HG03457 (cell line): ENCODE measurements around the gene FADS6.

Experiments used
- ATAC-seq: cut with Tn5 transposase; IDR thresholded peaks from one replicate; pipeline ENCODE4 v1.9.1; 2021; ENCODE audit warnings: moderate number of reproducible peaks; ENCODE audit not compliant: unreplicated experiment

FADS6 gene

DNA sequence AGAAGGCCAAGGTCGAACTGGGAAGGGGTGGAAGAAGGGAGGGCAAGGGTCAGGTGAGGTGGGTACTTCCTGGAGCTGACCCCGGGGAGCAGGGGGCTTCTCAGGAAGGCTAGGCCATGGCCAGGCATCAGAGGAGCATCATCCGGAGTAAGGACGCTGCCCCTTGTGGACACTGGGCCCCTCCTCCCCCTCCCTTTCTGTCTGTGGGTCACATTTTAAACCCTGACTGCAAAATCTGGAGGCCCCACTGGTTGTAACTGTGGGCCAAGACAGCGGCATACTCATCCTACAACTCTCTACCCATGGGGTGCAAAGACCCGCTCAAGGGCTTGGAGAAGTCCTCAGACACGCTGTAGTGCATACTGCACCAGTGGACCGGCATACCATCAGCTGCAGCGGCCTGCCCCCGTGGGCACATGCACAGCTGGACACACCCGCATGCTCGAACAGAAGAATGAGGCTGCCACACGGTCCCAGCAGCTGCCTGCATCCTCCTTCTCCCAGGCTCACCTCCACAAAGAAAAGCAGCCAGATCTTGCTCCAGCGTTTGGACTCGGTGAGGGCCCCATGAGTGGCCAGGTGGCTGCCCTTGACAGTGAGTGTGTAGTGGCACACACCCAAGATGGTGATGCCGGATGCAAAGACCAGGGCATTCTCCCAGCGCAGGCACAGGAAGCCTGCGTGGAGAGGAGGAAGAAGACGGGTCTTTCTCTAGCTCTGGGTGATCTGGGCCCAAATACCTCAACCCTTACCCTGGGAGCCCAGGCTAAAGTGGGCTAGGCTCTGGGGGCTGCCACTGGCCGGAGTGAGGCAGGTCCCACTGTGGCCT lies 1.2 kb downstream of the FADS6 start:
- ATAC-seq, result no peak

DNA sequence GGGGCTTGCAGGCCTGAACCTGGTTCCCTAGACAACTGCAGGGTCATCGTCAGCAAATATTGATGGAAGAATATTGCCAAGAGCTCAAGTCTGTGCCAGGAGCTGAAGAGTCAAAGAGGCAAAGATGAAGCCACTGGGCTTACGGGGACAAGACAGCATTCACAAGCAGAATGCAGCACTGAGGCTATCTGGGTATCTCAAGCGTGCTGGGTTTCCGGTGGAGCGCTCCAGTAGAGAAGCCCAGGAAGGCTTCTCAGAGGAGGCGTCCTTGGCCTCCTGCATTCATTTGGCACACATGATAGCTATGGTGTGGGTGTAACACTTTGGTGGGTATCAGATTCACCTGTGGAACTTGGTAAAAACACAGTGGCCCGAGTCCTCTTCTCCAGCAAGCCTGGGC lies 2.9 kb downstream of the FADS6 start:
- no peak for ATAC-seq

DNA sequence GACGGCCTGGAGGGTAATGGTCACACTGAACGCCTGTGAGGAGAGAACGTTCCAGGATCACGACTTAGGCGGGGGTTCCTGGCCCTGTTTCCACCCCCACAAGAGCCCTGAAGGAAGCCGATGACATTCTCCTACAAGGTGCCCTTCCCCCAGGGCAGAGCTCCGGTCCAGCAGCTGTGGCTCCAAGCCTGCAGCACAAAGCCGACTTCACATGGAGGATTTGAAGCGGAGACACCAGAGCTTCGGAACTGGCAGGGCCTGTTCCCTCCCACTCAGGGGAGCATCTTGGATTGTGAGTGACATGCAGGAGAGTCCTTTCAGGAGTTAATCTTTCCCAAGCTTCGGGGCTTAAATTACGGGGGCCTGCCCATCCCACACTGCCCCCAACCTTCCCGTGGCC lies 5.0 kb downstream of the FADS6 start:
- no peak for ATAC-seq

DNA sequence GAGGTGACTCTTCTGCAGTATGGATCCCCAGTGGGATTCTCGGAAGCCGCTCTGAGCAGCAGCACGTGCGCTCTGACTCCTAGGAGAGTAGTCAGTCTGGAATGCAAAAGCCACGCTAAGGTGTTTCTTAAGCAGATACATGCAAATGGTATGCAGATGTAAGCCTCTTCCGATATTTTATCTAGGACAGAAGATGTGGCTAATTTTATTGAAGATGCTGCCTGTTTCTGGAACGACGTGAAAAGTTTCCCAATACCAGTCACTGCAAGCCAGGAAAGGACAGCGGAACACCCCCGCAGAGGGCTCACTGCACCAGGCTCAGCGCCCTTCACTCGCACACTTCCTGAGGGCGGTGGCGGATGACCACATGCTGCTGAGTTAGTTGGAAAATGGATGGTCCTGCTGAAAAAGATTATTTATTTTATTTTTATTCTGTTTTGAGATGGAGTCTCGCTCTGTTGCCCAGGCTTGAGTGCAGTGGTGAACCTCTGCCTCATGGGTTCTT lies 10.1 kb downstream of the FADS6 start:
- no peak for ATAC-seq

DNA sequence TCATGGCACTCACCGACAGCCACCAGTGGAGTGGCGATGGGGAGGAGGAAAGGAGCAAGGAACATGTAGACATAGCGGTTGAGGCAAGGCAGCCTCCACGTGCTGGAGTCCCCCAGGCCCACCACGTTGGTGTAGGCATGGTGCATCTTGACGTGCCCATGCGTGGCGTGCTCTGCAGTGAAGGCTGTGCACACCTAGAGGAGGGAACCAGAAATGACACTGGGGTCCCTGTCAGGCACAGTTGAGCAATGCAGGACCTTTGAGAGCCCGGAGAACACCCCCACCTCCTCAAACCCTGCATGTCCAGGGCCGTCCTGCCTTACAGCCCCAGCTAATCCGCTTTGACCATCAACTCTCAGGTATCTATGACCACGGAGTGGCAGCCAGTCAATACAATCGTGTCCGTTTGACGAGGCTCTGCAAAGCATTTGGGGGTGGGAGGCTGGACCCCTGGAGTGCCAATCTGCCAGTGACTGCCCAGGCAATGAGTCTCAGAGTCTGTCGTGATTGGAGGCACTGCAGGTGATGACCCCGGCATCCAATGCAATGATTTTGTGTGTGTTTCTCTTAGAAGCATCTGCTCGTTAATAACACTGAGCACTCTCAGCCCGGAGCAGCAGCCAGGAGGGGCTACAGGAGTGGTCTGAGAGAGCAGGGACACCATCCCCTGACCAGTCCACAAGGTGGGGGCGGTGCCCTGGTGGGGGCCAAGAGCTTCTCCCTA lies 10.8 kb downstream of the FADS6 start:
- ATAC-seq, result no peak

DNA sequence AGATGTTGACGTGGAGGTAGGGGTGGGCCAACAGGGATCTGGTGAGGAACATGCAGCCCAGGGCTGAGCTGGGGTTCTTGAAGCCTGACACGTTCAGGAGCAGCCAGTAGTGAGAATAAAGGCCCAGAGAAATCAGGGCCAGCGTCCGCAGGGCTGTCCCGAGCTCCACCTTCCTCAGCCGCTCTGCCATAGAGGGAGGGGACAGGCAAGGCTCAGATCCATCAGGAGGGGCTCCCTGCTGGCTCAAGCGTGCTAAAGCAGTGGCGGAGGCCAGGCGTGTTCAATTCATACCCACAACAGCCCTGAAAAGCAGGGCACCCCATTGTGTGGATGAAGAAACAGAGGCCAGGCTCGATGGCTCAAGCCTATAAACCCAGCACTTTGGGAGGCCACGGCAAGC lies 12.4 kb downstream of the FADS6 start:
- no peak for ATAC-seq

GRCh38 chr17:74879308-74879707 lies 14.1 kb downstream of the FADS6 start:
- ATAC-seq, result no peak

DNA sequence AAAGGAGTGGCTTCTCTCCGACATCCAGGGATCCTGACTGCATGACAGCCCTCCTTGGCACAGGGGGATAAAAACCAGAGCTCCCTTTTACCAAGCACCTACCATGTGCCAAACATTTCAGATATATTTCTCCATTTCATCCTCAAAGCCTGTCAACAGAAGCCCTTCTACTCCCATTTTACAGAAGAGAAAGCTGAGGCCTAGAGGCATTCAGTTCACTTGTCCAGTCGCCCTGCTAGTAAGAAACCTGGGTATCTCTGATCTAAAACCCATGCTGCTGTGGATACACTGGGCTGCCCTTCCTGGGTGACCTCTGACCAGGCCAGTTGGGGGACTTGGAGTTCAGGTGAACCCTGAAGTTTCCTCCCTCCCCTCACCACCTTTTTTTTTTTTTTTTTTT lies 14.8 kb downstream of the FADS6 start:
- ATAC-seq, result no peak

DNA sequence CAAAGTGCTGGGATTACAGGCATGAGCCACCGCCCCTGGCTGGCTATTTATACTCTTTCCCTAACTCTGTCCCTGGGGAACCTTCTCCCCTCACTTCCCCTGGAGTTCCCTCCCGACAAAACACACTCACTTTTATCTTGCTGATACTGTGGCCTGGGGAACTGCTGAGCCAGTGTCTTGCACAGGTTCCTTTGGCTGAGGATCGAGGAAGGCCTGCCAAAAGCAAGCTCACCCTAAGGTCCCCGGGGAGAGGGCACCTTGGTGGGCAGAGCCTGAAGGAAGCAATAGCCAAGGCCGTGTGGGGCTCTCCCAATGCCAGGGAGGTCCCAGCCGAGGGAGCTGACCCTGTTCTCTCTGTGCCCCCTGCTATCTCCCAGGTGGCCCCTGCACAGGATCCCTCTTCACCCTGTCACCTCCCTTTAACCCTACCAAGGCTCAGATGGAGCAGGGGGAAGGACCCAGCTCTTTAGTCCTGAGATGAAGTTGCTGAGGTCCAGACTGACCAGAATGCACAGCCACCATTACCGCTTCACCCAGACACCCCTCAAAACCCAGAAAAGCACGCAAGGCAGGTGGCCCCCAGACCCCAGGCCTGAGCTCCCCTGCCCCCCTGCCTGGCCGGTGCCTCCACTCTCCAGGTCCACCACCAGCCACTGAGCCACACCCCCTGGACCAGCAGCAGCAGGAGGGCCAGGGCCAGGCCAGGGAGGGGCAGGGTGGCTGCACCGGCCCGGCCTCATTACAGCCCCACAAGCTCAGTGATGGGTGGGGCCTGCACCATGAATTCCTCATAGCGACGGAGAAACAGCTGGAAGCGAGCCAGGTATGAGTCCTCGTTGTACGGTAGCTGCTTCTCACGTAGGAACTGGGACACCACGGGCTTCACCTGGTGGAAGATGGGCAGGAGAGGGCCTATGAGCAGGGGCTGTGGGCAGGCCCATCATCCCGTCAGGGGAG lies 15.6 kb downstream of the FADS6 start:
- no peak for ATAC-seq

- no peak for ATAC-seq
Measured at GRCh38 chr17:74875977-74876593, 17.3 kb downstream of the FADS6 start.

DNA sequence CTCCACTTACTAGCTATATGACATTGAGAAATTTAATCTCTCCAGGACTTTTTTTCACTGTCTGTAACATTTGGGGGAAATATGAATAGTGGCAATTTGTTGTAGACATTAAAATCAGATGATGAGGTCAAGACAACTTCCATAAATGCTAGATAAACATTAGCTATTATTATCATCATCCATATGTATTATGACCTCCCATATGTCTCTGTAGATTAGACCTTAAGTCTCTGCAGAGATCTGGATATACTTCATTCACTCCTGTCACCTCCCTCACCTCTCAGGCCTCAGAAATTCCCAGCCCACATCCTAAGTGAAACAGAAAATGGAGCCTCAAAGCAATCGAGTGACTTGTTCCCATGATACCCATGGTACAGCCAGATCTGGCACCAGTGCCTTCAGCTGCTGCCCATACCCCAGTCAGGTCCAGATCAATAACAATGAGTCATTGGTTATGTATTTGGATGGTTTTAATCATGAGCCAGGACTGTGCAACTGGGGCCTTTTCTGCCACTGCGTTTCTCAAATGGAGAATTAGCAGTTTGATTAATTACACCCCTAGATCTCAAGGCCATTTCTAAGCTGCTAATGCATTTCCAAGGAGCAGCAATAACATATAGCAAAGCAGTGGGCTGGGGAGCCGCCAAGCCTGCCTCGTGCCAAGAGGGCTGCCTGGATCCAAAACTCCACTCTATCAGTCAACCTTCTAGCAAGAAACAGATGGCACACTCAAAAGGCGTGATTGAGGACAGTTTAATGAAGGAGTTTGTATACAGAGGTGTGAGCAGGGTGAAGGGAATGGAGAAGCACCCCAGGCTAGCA lies 18.1 kb downstream of the FADS6 start:
- ATAC-seq, result no peak

DNA sequence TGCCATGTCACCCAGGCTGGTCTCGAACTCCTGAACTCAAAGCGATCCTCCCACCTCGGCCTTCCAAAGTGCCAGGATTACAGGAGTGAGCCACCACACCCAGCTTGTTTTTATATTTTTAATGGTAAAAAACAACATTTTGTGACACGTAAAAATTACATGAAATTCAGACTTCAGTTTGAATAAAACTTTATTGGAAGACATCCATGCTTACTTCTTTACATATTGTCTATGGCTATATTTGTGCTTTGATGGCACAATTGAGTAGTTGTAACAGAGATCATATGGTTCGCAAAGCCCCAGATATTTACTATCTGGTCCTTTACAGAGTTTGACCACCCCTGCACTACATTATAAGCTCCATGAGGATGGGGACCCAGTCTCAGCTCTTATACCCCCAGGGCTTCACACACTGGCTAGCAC lies 18.8 kb downstream of the FADS6 start:
- ATAC-seq, result no peak

DNA sequence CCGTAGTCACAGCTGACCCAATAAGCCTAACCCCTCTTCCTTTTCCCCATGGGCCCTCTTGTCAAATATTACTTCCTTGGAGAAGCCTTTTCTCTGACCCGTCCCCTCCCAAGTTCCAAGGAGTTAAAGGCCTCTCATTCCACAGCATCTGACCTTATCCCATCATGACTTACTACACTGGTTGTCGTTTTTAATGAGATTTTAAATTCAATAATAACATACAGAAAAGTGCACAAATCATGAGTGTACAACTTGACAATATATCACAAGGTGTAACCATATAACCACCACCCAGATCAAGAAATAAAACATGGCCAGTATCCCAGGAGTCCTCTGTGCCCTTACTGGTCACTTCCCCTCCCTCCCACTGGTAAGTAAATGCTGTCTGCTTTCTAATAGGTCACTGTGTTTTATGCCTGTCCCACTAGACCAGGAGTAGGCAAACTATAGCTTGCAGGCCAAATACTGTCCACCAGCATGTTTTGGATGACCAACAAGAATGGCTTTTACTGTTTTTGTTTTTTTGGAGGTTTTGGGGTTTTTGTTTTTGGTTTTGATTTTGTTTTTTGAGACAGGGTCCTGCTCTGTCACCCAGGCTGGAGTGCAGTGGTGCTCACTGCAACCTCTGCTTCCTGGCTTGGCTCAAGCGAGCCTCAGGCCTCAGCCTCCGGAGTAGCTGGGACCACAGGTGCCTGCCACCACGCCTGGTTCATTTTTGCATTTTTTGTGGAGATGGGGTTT lies 19.4 kb downstream of the FADS6 start:
- no peak for ATAC-seq

GRCh38 chr17:74873037-74873873 lies 20.2 kb downstream of the FADS6 start:
- ATAC-seq, result peak; percentile 72

GRCh38 chr17:74872313-74873036 lies 21.0 kb downstream of the FADS6 start, which contains the start of gene FDXR:
FDXR (minus strand) TSS chr17:74872994; CDS start chr17:74872944, 50 bp downstream.
- ATAC-seq, result peak; percentile 17

DNA sequence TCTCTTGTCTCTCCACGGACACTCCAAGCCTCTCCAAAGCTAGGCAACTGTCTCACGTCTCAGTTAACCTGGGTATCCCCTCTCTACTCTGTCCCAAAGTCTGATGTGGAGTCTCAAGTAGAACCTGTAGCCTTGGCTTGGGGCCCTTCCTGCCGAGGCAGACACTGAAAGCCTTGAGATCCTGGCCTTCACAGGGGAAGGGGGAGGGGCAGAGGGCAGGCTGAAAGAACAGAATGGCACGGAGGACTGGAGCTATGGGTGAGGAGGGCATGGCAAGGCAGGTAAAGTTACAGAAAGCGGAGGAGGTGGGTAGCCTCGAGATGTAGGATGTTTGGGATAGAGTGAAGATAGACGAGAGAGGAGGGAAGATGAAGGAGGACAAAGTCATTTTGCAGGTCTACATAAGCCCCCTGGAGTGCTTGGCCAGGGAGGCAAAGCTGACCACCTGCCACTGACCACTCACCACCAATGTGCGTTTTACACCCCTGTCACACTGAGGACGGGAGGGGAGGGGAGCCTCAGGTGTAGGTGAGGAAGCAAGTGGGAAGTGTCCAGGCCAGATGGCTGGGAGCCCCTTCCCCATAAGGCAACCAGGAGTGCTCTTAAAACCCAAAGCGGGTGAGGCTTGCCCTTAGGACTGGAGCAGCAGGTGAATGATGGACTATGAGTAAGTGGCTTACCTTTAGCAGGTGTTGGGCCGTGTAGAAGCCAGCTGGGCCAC lies 21.9 kb downstream of the FADS6 start:
- no peak for ATAC-seq

GRCh38 chr17:74870512-74870911 lies 22.9 kb downstream of the FADS6 start:
- ATAC-seq, result no peak
